B cell (primary cell): ENCODE data around the gene RPTN. TPM values are rescaled to one million over a fixed set of nuclear protein-coding genes. Genes with fewer than 3 reads are reported as not detected.
"Not testable (repeated sequence)": the region's sequence is repeated elsewhere in the genome, so short reads cannot be mapped to it uniquely, and the experiment has no call there.

Experiments used
- ATAC-seq: fragments of 200-7000 bp; cut with Tn5 transposase; one replicate; pipeline ENCODE4 v1.10.0; 2021; ENCODE audit warnings: low read depth, mild to moderate bottlenecking, moderate number of reproducible peaks, moderate library complexity
- CTCF ChIA-PET: fragments of 350-600 bp; sonication (Branson Sonifier 250); formaldehyde crosslinking; loops from one replicate; lab custom pipeline; 2021; ENCODE audit warnings: antibody characterized with exemption, inconsistent platforms; lab: Charles Lee
- POLR2A ChIA-PET: fragments of 350-600 bp; sonication (Branson Sonifier 250); formaldehyde crosslinking; loops from one replicate; lab custom pipeline; 2021; ENCODE audit warnings: antibody characterized with exemption; lab: Charles Lee
- DNase-seq: peaks from one replicate; pipeline ENCODE4 v3.0.0; 2013
- H2AFZ ChIP-seq: 2 replicates; pipeline ENCODE4 v1.6.1; 2012; ENCODE audit warnings: mild to moderate bottlenecking, low read depth, low read length; ENCODE audit not compliant: insufficient read depth, poor library complexity, severe bottlenecking
- H3K27ac ChIP-seq, 2 donors: 1 replicate in 1 of 2; 2 replicates in 1 of 2; pipeline ENCODE4 v1.5.1; 2012 to 2013; ENCODE audit warnings: low read length in 2 of 2, mild to moderate bottlenecking in 2 of 2, moderate library complexity in 1 of 2
- H3K27me3 ChIP-seq, 4 experiments: fragments of 200-600 bp in 1 of 4; sonication (generic) in 1 of 4; replicated peaks in 1 of 4; 1 replicate in 2 of 4; 2 replicates in 2 of 4; pipeline versions ENCODE4 v1.6.1 to v1.7.0; 2013 to 2016; ENCODE audit warnings: low read length in 3 of 4, mild to moderate bottlenecking in 2 of 4, mixed read lengths in 1 of 4, moderate library complexity in 1 of 4; ENCODE audit not compliant: insufficient read depth in 4 of 4, control insufficient read depth in 3 of 4; ENCODE audit errors: control extremely low read depth in 1 of 4
- H3K36me3 ChIP-seq, 2 experiments: replicated peaks in 1 of 2; 1 replicate in 1 of 2; 2 replicates in 1 of 2; pipeline versions ENCODE4 v1.6.1 to v1.7.1; 2013; ENCODE audit warnings: low read length in 1 of 2; ENCODE audit not compliant: insufficient read depth in 2 of 2, control insufficient read depth in 1 of 2; ENCODE audit errors: control extremely low read depth in 1 of 2, extremely low read depth in 1 of 2
- H3K4me1 ChIP-seq, 2 donors: fragments of 200-600 bp in 1 of 2; sonication (generic) in 1 of 2; 1 replicate in 1 of 2; 2 replicates in 1 of 2; pipeline versions ENCODE4 v1.5.1 to v1.6.1; 2013 to 2017; ENCODE audit warnings: low read length in 2 of 2; ENCODE audit not compliant: control insufficient read depth in 2 of 2, insufficient read depth in 2 of 2
- H3K4me2 ChIP-seq: replicated peaks from 2 replicates; pipeline ENCODE3; 2012; ENCODE audit warnings: mild to moderate bottlenecking, low read depth, low read length; ENCODE audit not compliant: poor library complexity, severe bottlenecking
- H3K4me3 ChIP-seq, 5 experiments: fragments of 200-600 bp in 1 of 5; sonication (generic) in 1 of 5; 1 replicate in 3 of 5; 2 replicates in 2 of 5; pipeline versions ENCODE4 v1.5.1 to v1.7.0; 2011 to 2016; ENCODE audit warnings: low read length in 4 of 5, mild to moderate bottlenecking in 4 of 5, low read depth in 2 of 5, control low read depth in 1 of 5, moderate library complexity in 1 of 5; ENCODE audit not compliant: insufficient read depth in 1 of 5; ENCODE audit errors: control extremely low read depth in 1 of 5, extremely low read depth in 1 of 5
- H3K79me2 ChIP-seq: fragments of 200-600 bp; sonication (generic); one replicate; pipeline ENCODE4 v1.6.0; 2016; ENCODE audit warnings: low read length; ENCODE audit not compliant: control insufficient read depth, insufficient read depth
- H3K9ac ChIP-seq: fragments of 200-600 bp; sonication (generic); 2 replicates; pipeline ENCODE4 v1.6.1; 2017; ENCODE audit warnings: mild to moderate bottlenecking, low read length, moderate library complexity
- H3K9me3 ChIP-seq, 3 donors: one replicate each; pipeline versions ENCODE4 v1.6.1 to v1.7.1; 2013; ENCODE audit warnings: low read length in 2 of 3; ENCODE audit not compliant: control insufficient read depth in 2 of 3, insufficient read depth in 1 of 3; ENCODE audit errors: control extremely low read depth in 1 of 3
- H4K20me1 ChIP-seq: 2 replicates; pipeline ENCODE4 v1.6.0; 2012; ENCODE audit warnings: mild to moderate bottlenecking, low read length; ENCODE audit not compliant: insufficient read depth, control insufficient read depth, poor library complexity, severe bottlenecking
- H3K27ac Mint-ChIP-seq: one replicate; pipeline ENCODE4 v1.8.0; 2021; ENCODE audit warnings: mixed read lengths
- H3K27me3 Mint-ChIP-seq: one replicate; pipeline ENCODE4 v1.8.0; 2021; ENCODE audit warnings: mixed read lengths
- H3K4me1 Mint-ChIP-seq: one replicate; pipeline ENCODE4 v1.8.0; 2021; ENCODE audit warnings: mixed read lengths
- H3K4me3 Mint-ChIP-seq: one replicate; pipeline ENCODE4 v1.8.0; 2021; ENCODE audit warnings: mixed read lengths
- H3K9me3 Mint-ChIP-seq: one replicate; pipeline ENCODE4 v1.8.0; 2022; ENCODE audit warnings: mixed read lengths; ENCODE audit not compliant: insufficient read depth
- CTCF ChIP-seq: fragments of 200-600 bp; IDR thresholded peaks from one replicate; pipeline ENCODE4 v1.8.0; 2022; ENCODE audit warnings: antibody characterized with exemption, mild to moderate bottlenecking
- EZH2 ChIP-seq: IDR thresholded peaks from 2 replicates; pipeline ENCODE4 v1.6.1; 2012; ENCODE audit warnings: borderline replicate concordance, low read depth, mild to moderate bottlenecking, moderate library complexity, low read length; ENCODE audit not compliant: insufficient read depth, poor library complexity, severe bottlenecking
- WGBS: methylation state at CpG from one replicate; pipeline ENCODE4 v1.1.5; 2013; ENCODE audit warnings: missing lambda C conversion rate; ENCODE audit not compliant: insufficient coverage; 5-methylcytosine and 5-hydroxymethylcytosine counted together
- intact Hi-C: fragments of 100-400 bp; cut with micrococcal nuclease; formaldehyde crosslinking; loops from one replicate; pipeline ENCODE4 v1.10.0; 2022
- polyA plus RNA-seq: library from polyadenylated mRNA; depleted of rRNA; stranded (reverse); fragments of >200 nt; gene quantifications from 2 replicates; pipeline ENCODE4 v1.2.3, GENCODE V29; 2012
- total RNA-seq, 2 donors: library from RNA; stranded (reverse); fragments of 120-200 nt in 1 of 2; gene quantifications; 1 replicate in 1 of 2; 2 replicates in 1 of 2; pipeline versions ENCODE4 v1.2.3 to v1.2.4, GENCODE V29; 2013 to 2022

Gene RPTN
- total and polyA plus RNA-seq, 2 donors (not counting 1 experiment from before 2014, with no cell fraction given): not detected

GRCh38 chr1:152148051-152148450 is 11.0 kb downstream of the RPTN start:
- Histone ChIP-seq H2AFZ (no peak overlapping the region), H3K27me3 (peaks cover 0 to 10% (median 4%) of the 10 kb centered on the region in 4 experiments), H3K79me2 (no peaks in the 10 kb centered on the region), H3K36me3 (no peaks in the 10 kb centered on the region), H3K9me3 (peaks cover 0 to 21% (median 15%) of the 10 kb centered on the region in 3 donors), H3K4me2 (no peak overlapping the region), H3K4me3 (no peak overlapping the region), H3K27ac (no peak overlapping the region), H3K9ac (no peak overlapping the region), H3K4me1 (no peaks in the 10 kb centered on the region), H4K20me1 (no peaks in the 10 kb centered on the region)
- H3K9me3 Mint-ChIP-seq: peaks cover 18% of the 10 kb centered on the region
- no peaks in the 10 kb centered on the region for H3K4me1 Mint-ChIP-seq
- intact Hi-C loops: no loop called here
- no peak for TF ChIP-seq CTCF
- no peak for TF ChIP-seq EZH2
- no peak for DNase-seq
- H3K4me3 Mint-ChIP-seq: no peak overlapping the region
- ChIA-PET POLR2A (no interaction called here), CTCF (interaction anchor here (1.2 kb wide), 1 partner anchor 311 kb away, joined by 3 read pairs; no protein-coding TSS in a partner anchor)
- no peak overlapping the region for H3K27ac Mint-ChIP-seq
- ATAC-seq: no peak
- peaks cover 34% of the 10 kb centered on the region for H3K27me3 Mint-ChIP-seq
- WGBS: 83% methylated on average over 3 of the region's 3 CpGs

GRCh38 chr1:152145769-152146168 is 13.3 kb downstream of the RPTN start:
- POLR2A ChIA-PET: no interaction called here
- Mint-ChIP-seq H3K27me3 (peaks cover 32% of the 10 kb centered on the region), H3K9me3 (peaks cover 18% of the 10 kb centered on the region), H3K4me3 (no peak overlapping the region), H3K27ac (no peak overlapping the region), H3K4me1 (no peaks in the 10 kb centered on the region)
- DNase-seq (no peak), ATAC-seq (no peak)
- peaks cover 0 to 21% (median 15%) of the 10 kb centered on the region in 3 donors for H3K9me3 ChIP-seq
- H3K4me1 ChIP-seq: no peaks in the 10 kb centered on the region
- no peak for TF ChIP-seq EZH2
- TF ChIP-seq CTCF: no peak
- 78% methylated on average over 3 of the region's 4 CpGs for WGBS
- CTCF ChIA-PET: no interaction called here
- intact Hi-C loops: no loop called here
- H3K4me3 ChIP-seq: no peak overlapping the region
- H3K27ac ChIP-seq: no peak overlapping the region
- no peaks in the 10 kb centered on the region for H3K36me3 ChIP-seq
- no peaks in the 10 kb centered on the region for H4K20me1 ChIP-seq
- H2AFZ ChIP-seq: no peak overlapping the region
- H3K9ac ChIP-seq: no peak overlapping the region
- no peak overlapping the region for H3K4me2 ChIP-seq
- no peaks in the 10 kb centered on the region for H3K79me2 ChIP-seq
- peaks cover 0 to 11% (median 5%) of the 10 kb centered on the region in 4 experiments for H3K27me3 ChIP-seq

- Mint-ChIP-seq H3K27me3 (peaks cover 35% of the 10 kb centered on the region), H3K9me3 (peaks cover 18% of the 10 kb centered on the region)
- H2AFZ ChIP-seq, H3K9ac ChIP-seq, DNase-seq, H3K4me2 ChIP-seq, H3K4me3 Mint-ChIP-seq, H3K4me3 ChIP-seq, H3K27me3 ChIP-seq, H3K36me3 ChIP-seq, ATAC-seq, H3K79me2 ChIP-seq, POLR2A ChIA-PET, CTCF ChIA-PET, H3K27ac Mint-ChIP-seq, intact Hi-C loops, H3K4me1 ChIP-seq, H3K4me1 Mint-ChIP-seq, H4K20me1 ChIP-seq, H3K27ac ChIP-seq: not testable (repeated sequence)
- 96% methylated on average over 10 of the region's 25 CpGs for WGBS
- H3K9me3 ChIP-seq: peaks cover 0 to 21% (median 15%) of the 10 kb centered on the region in 3 donors
Observed at GRCh38 chr1:152144674-152145183, 14.3 kb downstream of the RPTN start.
